ENCODE measurements around the gene NONO. TPM values are rescaled to one million over a fixed set of nuclear protein-coding genes. Genes with fewer than 3 reads are reported as not detected.

NONO gene, protein sequence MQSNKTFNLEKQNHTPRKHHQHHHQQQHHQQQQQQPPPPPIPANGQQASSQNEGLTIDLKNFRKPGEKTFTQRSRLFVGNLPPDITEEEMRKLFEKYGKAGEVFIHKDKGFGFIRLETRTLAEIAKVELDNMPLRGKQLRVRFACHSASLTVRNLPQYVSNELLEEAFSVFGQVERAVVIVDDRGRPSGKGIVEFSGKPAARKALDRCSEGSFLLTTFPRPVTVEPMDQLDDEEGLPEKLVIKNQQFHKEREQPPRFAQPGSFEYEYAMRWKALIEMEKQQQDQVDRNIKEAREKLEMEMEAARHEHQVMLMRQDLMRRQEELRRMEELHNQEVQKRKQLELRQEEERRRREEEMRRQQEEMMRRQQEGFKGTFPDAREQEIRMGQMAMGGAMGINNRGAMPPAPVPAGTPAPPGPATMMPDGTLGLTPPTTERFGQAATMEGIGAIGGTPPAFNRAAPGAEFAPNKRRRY
- 299 to 478 TPM (median 464 TPM) in 5 replicates for total RNA-seq (2022; extraction: Qiagen RNA extraction)

DNA sequence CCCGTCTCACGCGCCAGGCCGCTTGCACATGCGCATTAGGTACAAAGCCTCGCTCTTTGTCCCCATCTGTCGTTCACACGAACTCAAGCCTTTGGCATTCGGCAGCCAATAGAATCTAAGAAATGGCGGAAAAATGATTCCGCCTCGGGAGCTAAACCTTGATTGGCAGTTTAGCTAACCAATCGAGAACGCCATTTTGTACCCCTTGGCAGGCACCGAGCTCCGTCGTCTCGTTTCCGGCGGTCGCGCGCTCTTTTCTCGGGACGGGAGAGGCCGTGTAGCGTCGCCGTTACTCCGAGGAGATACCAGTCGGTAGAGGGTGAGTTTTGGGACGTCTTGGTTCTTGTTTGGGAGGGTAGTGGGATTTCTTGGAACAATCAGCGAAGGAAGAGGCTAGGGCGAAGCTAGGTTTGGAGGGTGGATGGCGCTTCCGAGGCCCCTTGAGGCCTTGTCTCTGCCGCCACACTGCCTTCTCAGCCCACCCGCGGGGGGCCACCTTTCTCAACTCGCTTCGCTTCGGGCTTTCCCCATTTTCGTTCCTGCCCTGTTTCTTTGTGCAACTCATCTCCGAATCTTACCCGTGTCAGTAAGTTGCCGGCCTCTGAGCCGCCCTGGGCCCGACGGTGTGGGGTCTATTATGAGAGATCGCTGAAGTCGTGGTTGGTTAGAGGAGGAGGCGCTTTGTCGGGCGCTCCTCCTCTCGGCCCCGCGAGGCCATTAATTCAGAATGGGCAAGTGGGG lies at the start of gene NONO:
Gene NONO, plus strand, starts transcription at position 233 of the 741 bp plus-strand sequence. CDS start 7,003 bp downstream, outside the sequence.

DNA sequence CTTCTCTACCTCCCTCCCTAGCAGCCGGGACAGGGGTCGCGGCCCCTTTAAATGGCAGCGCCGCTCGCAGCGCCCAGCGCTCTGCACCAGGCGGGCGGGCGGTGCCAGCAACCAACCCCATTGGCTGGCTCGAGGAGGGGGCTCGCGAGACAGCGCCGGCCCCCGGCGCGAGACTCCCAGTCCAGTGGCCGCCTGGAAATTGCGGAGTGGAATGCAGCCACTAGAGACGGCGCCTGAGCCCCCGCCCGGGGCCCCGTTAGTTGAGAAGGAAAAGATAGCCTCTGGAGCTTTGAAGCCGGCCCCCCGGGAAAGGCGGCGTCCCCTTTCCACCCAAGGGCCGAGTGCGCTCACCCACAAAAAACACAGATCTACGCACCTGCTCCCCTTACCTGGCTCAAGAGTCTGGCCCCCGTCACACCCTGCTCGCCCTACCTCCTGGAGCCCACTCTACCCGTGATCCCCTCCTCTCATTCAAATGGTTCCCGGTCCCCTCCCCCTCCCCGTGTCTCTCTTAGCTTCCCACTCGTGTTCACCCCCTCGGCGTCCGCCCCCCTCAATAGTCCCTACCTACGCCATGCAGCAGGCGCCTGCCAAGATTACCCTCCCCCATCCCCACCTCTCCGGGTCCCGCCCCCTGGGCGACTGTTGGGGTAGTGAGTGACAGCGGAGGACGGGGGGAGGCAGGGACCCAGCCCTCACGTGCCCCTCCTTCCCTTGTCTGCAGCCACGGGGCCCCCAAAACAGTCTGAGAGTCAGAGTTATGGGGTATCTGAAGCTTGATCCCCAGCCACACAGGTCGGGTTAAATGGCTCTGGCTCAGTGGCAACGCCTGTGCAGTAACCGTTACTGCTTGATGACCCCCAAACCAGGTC lies 29.1 kb upstream of the NONO start, which contains the start of gene ZMYM3:
Gene ZMYM3, minus strand, starts transcription at position 49 of the 872 bp plus-strand sequence. CDS start 885 bp downstream, outside the sequence.

DNA sequence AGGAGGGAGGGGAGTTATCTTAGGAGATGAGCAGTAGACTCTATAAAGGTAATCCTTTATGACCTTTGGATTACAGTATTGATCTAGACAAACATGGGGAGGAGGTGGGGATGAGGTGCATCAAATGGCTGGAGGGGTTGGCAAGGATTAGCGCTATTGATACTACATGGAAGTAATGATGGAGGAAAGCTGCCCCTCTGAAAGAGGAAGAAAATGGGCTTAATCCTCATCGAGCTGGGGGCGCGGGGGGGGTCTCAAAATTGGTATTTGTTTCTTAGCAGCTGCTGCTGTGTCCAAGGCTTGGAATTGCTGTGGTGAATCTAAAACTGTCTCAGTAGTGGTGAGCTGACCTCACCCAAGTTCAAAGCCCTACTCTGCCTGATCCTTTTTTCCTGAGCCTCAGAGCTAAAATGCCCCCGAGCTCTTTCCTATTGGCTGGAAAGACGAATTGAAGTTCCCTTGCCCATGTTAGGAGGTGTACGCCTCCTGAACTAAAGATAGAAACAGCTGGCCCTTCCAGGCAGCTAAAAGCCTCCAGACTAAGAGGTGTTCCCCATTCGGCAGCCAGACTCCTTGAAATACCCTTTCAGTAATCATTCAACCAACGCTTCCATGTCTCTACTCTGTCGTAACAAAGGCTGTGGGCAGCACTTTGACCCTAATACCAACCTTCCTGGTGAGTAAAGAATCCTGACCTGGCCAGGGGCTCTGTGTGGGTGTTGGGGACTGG lies 17.9 kb downstream of the NONO start, which contains the start of gene ITGB1BP2:
Gene ITGB1BP2, plus strand, starts transcription at position 556 of the 730 bp plus-strand sequence. Its CDS starts 57 bp downstream, at position 613.

Other genes with a start within 250 kb of the NONO start
- 72.3 to 83.0 TPM (median 76.9 TPM) in 5 replicates for gene SNX12, start 215.3 kb upstream of the NONO start, total RNA-seq (2022; extraction: Qiagen RNA extraction)
- gene FOXO4, start 187.8 kb upstream of the NONO start, total RNA-seq (2022; extraction: Qiagen RNA extraction) = 1.1 to 1.7 TPM (median 1.4 TPM) in 5 replicates
- not detected in 5 replicates for gene CXorf65, start 176.9 kb upstream of the NONO start, total RNA-seq (2022; extraction: Qiagen RNA extraction)
- 0.06 to 0.25 TPM (median 0.16 TPM) in 5 replicates for gene IL2RG, start 172.1 kb upstream of the NONO start, total RNA-seq (2022; extraction: Qiagen RNA extraction)
- gene MED12, start 165.0 kb upstream of the NONO start, total RNA-seq (2022; extraction: Qiagen RNA extraction) = 7.5 to 13.5 TPM (median 12.5 TPM) in 5 replicates
- gene NLGN3, start 138.8 kb upstream of the NONO start, total RNA-seq (2022; extraction: Qiagen RNA extraction) = 0.70 to 1.5 TPM (median 1.0 TPM) in 5 replicates
- gene GJB1, start 60.4 kb upstream of the NONO start, total RNA-seq (2022; extraction: Qiagen RNA extraction) = 0.05 to 0.08 TPM (median 0.06 TPM) in 3 of 5 replicates, not detected in the others
- gene ZMYM3, start 29.5 kb upstream of the NONO start, total RNA-seq (2022; extraction: Qiagen RNA extraction) = 10.6 to 14.5 TPM (median 12.9 TPM) in 5 replicates
- gene ITGB1BP2, start 18.1 kb downstream of the NONO start, total RNA-seq (2022; extraction: Qiagen RNA extraction) = 0.48 to 1.1 TPM (median 0.94 TPM) in 5 replicates
- gene TAF1, start 82.7 kb downstream of the NONO start, total RNA-seq (2022; extraction: Qiagen RNA extraction) = 13.8 to 19.1 TPM (median 17.7 TPM) in 5 replicates
- 23.8 to 50.0 TPM (median 36.7 TPM) in 5 replicates for gene OGT, start 249.5 kb downstream of the NONO start, total RNA-seq (2022; extraction: Qiagen RNA extraction)

Data from A549 treated with dexamethasone at 1 μM for 4 hours (cell line).